Frontal cortex (tissue), 1 donor: Measurements from ENCODE around the gene CUL7. TPM values are rescaled to one million over a fixed set of nuclear protein-coding genes. Genes with fewer than 3 reads are reported as not detected.

Experiments used
- total RNA-seq: library from RNA; depleted of rRNA; stranded (reverse); fragments of >200 nt; gene quantifications from one replicate; pipeline ENCODE4 v1.2.3, GENCODE V29; 2014

The CUL7 gene
- total RNA-seq, 1 donor from 2014 or later, result 12.6 TPM

Other genes with a start within 250 kb of the CUL7 start
- gene RPL7L1, start 174.2 kb downstream of the CUL7 start, total RNA-seq, result 157 TPM
- gene PTCRA, start 137.8 kb downstream of the CUL7 start, total RNA-seq, result not detected
- 14.7 TPM for gene CNPY3, start 124.4 kb downstream of the CUL7 start, total RNA-seq
- not detected for gene GNMT, start 93.1 kb downstream of the CUL7 start, total RNA-seq
- 25.3 TPM for gene PEX6, start 74.7 kb downstream of the CUL7 start, total RNA-seq
- gene PPP2R5D, start 69.3 kb downstream of the CUL7 start, total RNA-seq, result 37.5 TPM
- 31.4 TPM for gene MEA1, start 39.9 kb downstream of the CUL7 start, total RNA-seq
- gene KLHDC3, start 39.6 kb downstream of the CUL7 start, total RNA-seq, result 164 TPM
- 60.3 TPM for gene RRP36, start 32.2 kb downstream of the CUL7 start, total RNA-seq
- 8.2 TPM for gene MRPL2, start 5.6 kb upstream of the CUL7 start, total RNA-seq
- gene KLC4, start 5.8 kb upstream of the CUL7 start, total RNA-seq, result 18.8 TPM
- gene PTK7, start 22.5 kb upstream of the CUL7 start, total RNA-seq, result 16.7 TPM
- gene SRF, start 117.4 kb upstream of the CUL7 start, total RNA-seq, result 9.8 TPM
- 22.0 TPM for gene CUL9, start 128.3 kb upstream of the CUL7 start, total RNA-seq
- 13.9 TPM for gene DNPH1, start 175.6 kb upstream of the CUL7 start, total RNA-seq
- 9.8 TPM for gene TTBK1, start 189.6 kb upstream of the CUL7 start, total RNA-seq
- 0.41 TPM for gene SLC22A7, start 244.4 kb upstream of the CUL7 start, total RNA-seq